Measurements from ENCODE around the gene DOLK.

DNA sequence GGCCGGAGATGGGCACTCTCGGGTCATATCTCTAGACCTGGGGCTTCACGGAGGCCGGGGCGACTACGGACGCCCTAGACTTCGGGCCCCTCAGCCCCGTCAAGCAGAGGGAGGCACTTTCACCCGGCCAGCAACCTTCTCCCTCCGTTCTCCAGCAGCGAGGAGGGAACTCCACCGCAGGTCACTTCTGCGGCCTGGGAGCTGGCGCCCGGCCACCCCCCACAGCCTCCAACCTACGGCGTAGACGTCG, 201 bp downstream of the DOLK start:
- TF ChIP-seq, protein P1, sequence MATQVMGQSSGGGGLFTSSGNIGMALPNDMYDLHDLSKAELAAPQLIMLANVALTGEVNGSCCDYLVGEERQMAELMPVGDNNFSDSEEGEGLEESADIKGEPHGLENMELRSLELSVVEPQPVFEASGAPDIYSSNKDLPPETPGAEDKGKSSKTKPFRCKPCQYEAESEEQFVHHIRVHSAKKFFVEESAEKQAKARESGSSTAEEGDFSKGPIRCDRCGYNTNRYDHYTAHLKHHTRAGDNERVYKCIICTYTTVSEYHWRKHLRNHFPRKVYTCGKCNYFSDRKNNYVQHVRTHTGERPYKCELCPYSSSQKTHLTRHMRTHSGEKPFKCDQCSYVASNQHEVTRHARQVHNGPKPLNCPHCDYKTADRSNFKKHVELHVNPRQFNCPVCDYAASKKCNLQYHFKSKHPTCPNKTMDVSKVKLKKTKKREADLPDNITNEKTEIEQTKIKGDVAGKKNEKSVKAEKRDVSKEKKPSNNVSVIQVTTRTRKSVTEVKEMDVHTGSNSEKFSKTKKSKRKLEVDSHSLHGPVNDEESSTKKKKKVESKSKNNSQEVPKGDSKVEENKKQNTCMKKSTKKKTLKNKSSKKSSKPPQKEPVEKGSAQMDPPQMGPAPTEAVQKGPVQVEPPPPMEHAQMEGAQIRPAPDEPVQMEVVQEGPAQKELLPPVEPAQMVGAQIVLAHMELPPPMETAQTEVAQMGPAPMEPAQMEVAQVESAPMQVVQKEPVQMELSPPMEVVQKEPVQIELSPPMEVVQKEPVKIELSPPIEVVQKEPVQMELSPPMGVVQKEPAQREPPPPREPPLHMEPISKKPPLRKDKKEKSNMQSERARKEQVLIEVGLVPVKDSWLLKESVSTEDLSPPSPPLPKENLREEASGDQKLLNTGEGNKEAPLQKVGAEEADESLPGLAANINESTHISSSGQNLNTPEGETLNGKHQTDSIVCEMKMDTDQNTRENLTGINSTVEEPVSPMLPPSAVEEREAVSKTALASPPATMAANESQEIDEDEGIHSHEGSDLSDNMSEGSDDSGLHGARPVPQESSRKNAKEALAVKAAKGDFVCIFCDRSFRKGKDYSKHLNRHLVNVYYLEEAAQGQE (IDR thresholded peaks at IDR 0.05; ENCODE audit: low read depth, low read length), result no peak
- TF ChIP-seq CTCF (IDR thresholded peaks at IDR 0.05), result no peak
- TF ChIP-seq GABPA (IDR thresholded peaks at IDR 0.05; ENCODE audit: low read depth), result no peak
- no peak for TF ChIP-seq TAF1 (IDR thresholded peaks at IDR 0.05; ENCODE audit: borderline replicate concordance, low read depth, low read length)
- no peak for TF ChIP-seq YY1 (IDR thresholded peaks at IDR 0.05; ENCODE audit: low read depth)
- no peak for TF ChIP-seq FOSL2 (IDR thresholded peaks at IDR 0.05; ENCODE audit: borderline replicate concordance, low read depth)
- TF ChIP-seq RAD21 (IDR thresholded peaks at IDR 0.05; ENCODE audit: low read length), result no peak
